Loucy (cell line): ENCODE data around the gene DISC1.
"Not testable (repeated sequence)": the region's sequence is repeated elsewhere in the genome, so short reads cannot be mapped to it uniquely, and the experiment has no call there.

ENCODE experiments used
- H2AFZ ChIP-seq: fragments of 200-600 bp; sonication (generic); 2 replicates; pipeline ENCODE4 v1.6.0; 2016; ENCODE audit warnings: antibody characterized with exemption, mild to moderate bottlenecking, low read length, moderate library complexity
- H3F3A ChIP-seq: fragments of 200-600 bp; 2 replicates; pipeline ENCODE4 v1.6.0; 2016; ENCODE audit warnings: antibody characterized with exemption, low read depth, mild to moderate bottlenecking
- H3K27me3 ChIP-seq: fragments of 200-600 bp; sonication (generic); 2 replicates; pipeline ENCODE4 v1.6.1; 2014; ENCODE audit warnings: low read length, mild to moderate bottlenecking; ENCODE audit not compliant: insufficient read depth, poor library complexity, severe bottlenecking
- H3K36me3 ChIP-seq: fragments of 200-600 bp; sonication (generic); 2 replicates; pipeline ENCODE4 v1.6.1; 2016; ENCODE audit warnings: low read length; ENCODE audit not compliant: insufficient read depth
- H3K4me1 ChIP-seq: fragments of 200-600 bp; sonication (generic); 2 replicates; pipeline ENCODE4 v1.5.1; 2014; ENCODE audit warnings: low read length, mild to moderate bottlenecking; ENCODE audit not compliant: insufficient read depth, poor library complexity, severe bottlenecking
- H3K4me2 ChIP-seq: fragments of 200-600 bp; sonication (generic); 2 replicates; pipeline ENCODE4 v1.6.0; 2014; ENCODE audit warnings: antibody characterized with exemption, low read length, low read depth, mild to moderate bottlenecking; ENCODE audit not compliant: poor library complexity, severe bottlenecking
- H3K4me3 ChIP-seq: fragments of 200-600 bp; sonication (generic); 2 replicates; pipeline ENCODE4 v1.5.1; 2014; ENCODE audit warnings: low read length, mild to moderate bottlenecking, mixed read lengths; ENCODE audit not compliant: poor library complexity, severe bottlenecking
- H3K79me2 ChIP-seq: fragments of 200-600 bp; sonication (generic); 2 replicates; pipeline ENCODE4 v1.6.1; 2014; ENCODE audit warnings: low read length; ENCODE audit not compliant: insufficient read depth
- H3K9ac ChIP-seq: fragments of 200-600 bp; sonication (generic); 2 replicates; pipeline ENCODE4 v1.6.0; 2014; ENCODE audit warnings: mild to moderate bottlenecking, low read depth, low read length, moderate library complexity; ENCODE audit not compliant: poor library complexity, severe bottlenecking
- H3K9me2 ChIP-seq: fragments of 200-600 bp; sonication (generic); replicated peaks from 2 replicates; pipeline ENCODE4 v1.6.1; 2016; ENCODE audit warnings: low read depth, low read length, mixed read lengths
- H3K9me3 ChIP-seq: fragments of 200-600 bp; sonication (generic); 2 replicates; pipeline ENCODE4 v1.6.1; 2014; ENCODE audit warnings: mild to moderate bottlenecking, antibody characterized with exemption, low read length, low read depth; ENCODE audit not compliant: insufficient read depth
- H4K20me1 ChIP-seq: fragments of 200-600 bp; sonication (generic); 2 replicates; pipeline ENCODE4 v1.6.0; 2014; ENCODE audit warnings: antibody characterized with exemption, low read length, mild to moderate bottlenecking; ENCODE audit not compliant: insufficient read depth, poor library complexity, severe bottlenecking
- CTCF ChIP-seq: fragments of 200-600 bp; sonication (generic); conservative IDR thresholded peaks from 2 replicates; pipeline ENCODE4 v1.5.1; 2014; ENCODE audit warnings: mild to moderate bottlenecking, antibody characterized with exemption, low read length
- EZH2phosphoT487 ChIP-seq: fragments of 200-600 bp; IDR thresholded peaks from 2 replicates; pipeline ENCODE4 v1.6.1; 2018; ENCODE audit warnings: antibody characterized with exemption, mild to moderate bottlenecking, moderate library complexity, borderline replicate concordance

The DISC1 gene

GRCh38 chr1:231781892-231782291 is 155.3 kb downstream of the DISC1 start:
- no peak overlapping the region for H3K4me3 ChIP-seq
- no peaks in the 10 kb centered on the region for H3K4me1 ChIP-seq
- H3K9me2 ChIP-seq: no peaks in the 10 kb centered on the region
- no peaks in the 10 kb centered on the region for H3K9me3 ChIP-seq
- TF ChIP-seq CTCF: no peak
- no peak for TF ChIP-seq EZH2phosphoT487
- H3K79me2 ChIP-seq: no peaks in the 10 kb centered on the region
- H3F3A ChIP-seq: no peaks in the 10 kb centered on the region
- no peak overlapping the region for H3K4me2 ChIP-seq
- no peaks in the 10 kb centered on the region for H4K20me1 ChIP-seq
- H3K9ac ChIP-seq: no peak overlapping the region
- no peaks in the 10 kb centered on the region for H3K27me3 ChIP-seq
- no peaks in the 10 kb centered on the region for H3K36me3 ChIP-seq
- H2AFZ ChIP-seq: no peak overlapping the region

- H3K79me2 ChIP-seq, H3F3A ChIP-seq: not testable (repeated sequence)
Observed at GRCh38 chr1:231785073-231785472, 158.5 kb downstream of the DISC1 start.

GRCh38 chr1:231786126-231786525 is 159.5 kb downstream of the DISC1 start:
- Histone ChIP-seq H3K9ac (no peak overlapping the region), H3K9me3 (no peaks in the 10 kb centered on the region), H4K20me1 (no peaks in the 10 kb centered on the region), H3K36me3 (no peaks in the 10 kb centered on the region), H3F3A (no peaks in the 10 kb centered on the region), H3K4me3 (no peak overlapping the region), H2AFZ (no peak overlapping the region), H3K4me1 (no peaks in the 10 kb centered on the region), H3K79me2 (no peaks in the 10 kb centered on the region), H3K9me2 (no peaks in the 10 kb centered on the region), H3K27me3 (no peaks in the 10 kb centered on the region), H3K4me2 (no peak overlapping the region)
- TF ChIP-seq EZH2phosphoT487 (no peak), CTCF (no peak)

More at GRCh38 chr1:231785073-231785472, 158.5 kb downstream of the DISC1 start:
- H3K9me3 ChIP-seq, H3K4me2 ChIP-seq, H3K4me3 ChIP-seq, H4K20me1 ChIP-seq, H3K27me3 ChIP-seq, H3K9ac ChIP-seq, H3K9me2 ChIP-seq, H2AFZ ChIP-seq, H3K4me1 ChIP-seq, H3K36me3 ChIP-seq: not testable (repeated sequence)

- Histone ChIP-seq H3K9me2 (no peaks in the 10 kb centered on the region), H3K36me3 (peaks cover 3% of the 10 kb centered on the region; the same call in 1 of the 2 replicates), H3K27me3 (no peaks in the 10 kb centered on the region), H3K9me3 (no peaks in the 10 kb centered on the region), H3F3A (no peaks in the 10 kb centered on the region), H3K4me2 (no peak overlapping the region), H3K79me2 (no peaks in the 10 kb centered on the region), H4K20me1 (no peaks in the 10 kb centered on the region), H2AFZ (no peak overlapping the region), H3K4me3 (no peak overlapping the region), H3K4me1 (no peaks in the 10 kb centered on the region), H3K9ac (no peak overlapping the region)
- no peak for TF ChIP-seq EZH2phosphoT487
- TF ChIP-seq CTCF: no peak
Observed at GRCh38 chr1:231792634-231793033, 166.0 kb downstream of the DISC1 start.
